ENCODE measurements around the gene ALDH3B1.

DNA sequence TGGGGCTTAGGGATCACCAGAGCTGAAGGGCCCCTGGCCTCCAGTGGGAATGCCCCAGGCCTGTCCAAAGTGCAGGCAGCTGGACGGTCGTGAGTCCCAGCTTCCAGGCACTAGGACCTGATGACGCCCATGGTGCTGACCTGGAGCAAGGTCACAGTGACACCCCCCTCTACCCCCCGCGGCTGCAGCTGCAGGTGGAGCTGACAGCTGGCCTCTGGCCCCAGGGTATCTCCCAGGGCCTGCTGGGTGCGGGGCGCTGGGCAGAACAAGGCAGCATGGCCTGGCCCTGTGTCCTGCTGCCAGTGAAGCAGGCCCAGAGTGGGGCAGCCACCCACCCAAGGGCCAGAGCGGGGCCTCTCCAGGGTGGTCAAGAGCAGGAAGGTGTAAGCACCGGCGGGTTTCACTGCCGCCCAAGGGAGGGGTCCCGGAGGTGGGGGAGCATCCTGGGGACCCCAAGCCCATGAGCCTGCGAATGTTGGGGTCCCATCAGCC is 28.1 kb downstream of the ALDH3B1 start:
- TF ChIP-seq, protein P1, sequence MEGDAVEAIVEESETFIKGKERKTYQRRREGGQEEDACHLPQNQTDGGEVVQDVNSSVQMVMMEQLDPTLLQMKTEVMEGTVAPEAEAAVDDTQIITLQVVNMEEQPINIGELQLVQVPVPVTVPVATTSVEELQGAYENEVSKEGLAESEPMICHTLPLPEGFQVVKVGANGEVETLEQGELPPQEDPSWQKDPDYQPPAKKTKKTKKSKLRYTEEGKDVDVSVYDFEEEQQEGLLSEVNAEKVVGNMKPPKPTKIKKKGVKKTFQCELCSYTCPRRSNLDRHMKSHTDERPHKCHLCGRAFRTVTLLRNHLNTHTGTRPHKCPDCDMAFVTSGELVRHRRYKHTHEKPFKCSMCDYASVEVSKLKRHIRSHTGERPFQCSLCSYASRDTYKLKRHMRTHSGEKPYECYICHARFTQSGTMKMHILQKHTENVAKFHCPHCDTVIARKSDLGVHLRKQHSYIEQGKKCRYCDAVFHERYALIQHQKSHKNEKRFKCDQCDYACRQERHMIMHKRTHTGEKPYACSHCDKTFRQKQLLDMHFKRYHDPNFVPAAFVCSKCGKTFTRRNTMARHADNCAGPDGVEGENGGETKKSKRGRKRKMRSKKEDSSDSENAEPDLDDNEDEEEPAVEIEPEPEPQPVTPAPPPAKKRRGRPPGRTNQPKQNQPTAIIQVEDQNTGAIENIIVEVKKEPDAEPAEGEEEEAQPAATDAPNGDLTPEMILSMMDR (IDR thresholded peaks at IDR 0.05; ENCODE audit: extremely low read depth in 1 of 2, insufficient read depth in 1 of 2, low read depth in 1 of 2, low read length in 2 of 2) = no peak
- no peak for TF ChIP-seq POLR2AphosphoS5 (IDR thresholded peaks at IDR 0.05; ENCODE audit: insufficient read depth, low read depth, low read length)
- no peak for TF ChIP-seq EZH2 (IDR thresholded peaks at IDR 0.05; ENCODE audit: borderline replicate concordance, low read depth, low read length, severe bottlenecking)
- no peak for TF ChIP-seq POLR2A (IDR thresholded peaks at IDR 0.05; ENCODE audit: low read depth, low read length)
- TF ChIP-seq, protein P2, sequence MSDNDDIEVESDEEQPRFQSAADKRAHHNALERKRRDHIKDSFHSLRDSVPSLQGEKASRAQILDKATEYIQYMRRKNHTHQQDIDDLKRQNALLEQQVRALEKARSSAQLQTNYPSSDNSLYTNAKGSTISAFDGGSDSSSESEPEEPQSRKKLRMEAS (IDR thresholded peaks at IDR 0.05; ENCODE audit: insufficient read depth, insufficient read length) = no peak
- no peak for TF ChIP-seq MYC (IDR thresholded peaks at IDR 0.05; ENCODE audit: low read depth, low read length)
- TF ChIP-seq GATA2 (IDR thresholded peaks at IDR 0.05; ENCODE audit: insufficient read depth, insufficient read length, low read depth, low read length) = no peak
- no peak for TF ChIP-seq JUN (IDR thresholded peaks at IDR 0.05; ENCODE audit: borderline replicate concordance, insufficient read depth, insufficient read length, low read depth)
- no peak for TF ChIP-seq FOS (IDR thresholded peaks at IDR 0.05; ENCODE audit: borderline replicate concordance, insufficient read depth, low read length)

Measured in endothelial cell of umbilical vein (primary cell).